Adrenal gland (tissue), 5 donors: ENCODE data around the gene ADH1A.

Source experiments
- POLR2A ChIP-seq, 2 donors: fragments of 450-650 bp; IDR thresholded peaks; one replicate each; pipeline ENCODE4 v1.6.1; 2017; ENCODE audit warnings: antibody characterized with exemption in 2 of 2, mild to moderate bottlenecking in 2 of 2, moderate library complexity in 1 of 2
- TF ChIP-seq, protein P1 (sequence below), 6 experiments: fragments of 450-650 bp in 4 of 6; fragments of 200-600 bp in 2 of 6; sonication (generic) in 1 of 6; IDR thresholded peaks; 1 replicate in 5 of 6; 2 replicates in 1 of 6; pipeline versions ENCODE4 v1.5.1 to v1.8.0; 2016 to 2021; ENCODE audit warnings: antibody characterized with exemption in 6 of 6, mild to moderate bottlenecking in 2 of 6, moderate library complexity in 1 of 6
- donor health status: DM: no; HTN: no; CAD: no.

DNA sequence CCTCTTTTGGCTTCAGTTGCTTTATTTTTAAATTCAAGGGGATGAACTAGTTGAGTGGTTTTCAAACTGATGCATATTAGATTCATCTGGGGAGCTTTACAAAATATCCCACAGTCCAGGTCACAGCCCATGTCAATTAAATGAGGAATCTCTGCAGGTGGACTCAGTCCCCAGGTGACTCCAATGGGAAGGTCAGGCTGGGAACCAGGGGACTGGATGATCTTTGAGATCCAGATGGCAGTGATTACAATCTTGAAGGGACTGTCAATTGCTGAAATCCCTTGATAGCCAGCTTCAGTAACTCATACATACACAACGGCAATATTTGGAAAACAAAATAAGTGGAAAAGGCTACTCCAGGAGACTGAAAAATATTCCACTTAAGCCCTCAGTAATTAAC is 23.4 kb upstream of the ADH1A start:
- TF ChIP-seq, protein P1, sequence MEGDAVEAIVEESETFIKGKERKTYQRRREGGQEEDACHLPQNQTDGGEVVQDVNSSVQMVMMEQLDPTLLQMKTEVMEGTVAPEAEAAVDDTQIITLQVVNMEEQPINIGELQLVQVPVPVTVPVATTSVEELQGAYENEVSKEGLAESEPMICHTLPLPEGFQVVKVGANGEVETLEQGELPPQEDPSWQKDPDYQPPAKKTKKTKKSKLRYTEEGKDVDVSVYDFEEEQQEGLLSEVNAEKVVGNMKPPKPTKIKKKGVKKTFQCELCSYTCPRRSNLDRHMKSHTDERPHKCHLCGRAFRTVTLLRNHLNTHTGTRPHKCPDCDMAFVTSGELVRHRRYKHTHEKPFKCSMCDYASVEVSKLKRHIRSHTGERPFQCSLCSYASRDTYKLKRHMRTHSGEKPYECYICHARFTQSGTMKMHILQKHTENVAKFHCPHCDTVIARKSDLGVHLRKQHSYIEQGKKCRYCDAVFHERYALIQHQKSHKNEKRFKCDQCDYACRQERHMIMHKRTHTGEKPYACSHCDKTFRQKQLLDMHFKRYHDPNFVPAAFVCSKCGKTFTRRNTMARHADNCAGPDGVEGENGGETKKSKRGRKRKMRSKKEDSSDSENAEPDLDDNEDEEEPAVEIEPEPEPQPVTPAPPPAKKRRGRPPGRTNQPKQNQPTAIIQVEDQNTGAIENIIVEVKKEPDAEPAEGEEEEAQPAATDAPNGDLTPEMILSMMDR (IDR thresholded peaks at IDR 0.05): no peak
- no peak for TF ChIP-seq POLR2A (IDR thresholded peaks at IDR 0.05)
